Testis (tissue), 3 donors: ENCODE data around the gene PLB1. TPM values are rescaled to one million over a fixed set of nuclear protein-coding genes. Genes with fewer than 3 reads are reported as not detected.
A peak's percentile ranks its signal among the peaks of the same experiment; 100 is the strongest.

Experiments
- DNase-seq: peaks from one replicate; pipeline ENCODE4 v3.0.0-alpha.2; 2019
- H3K27ac ChIP-seq, 2 donors: fragments of 200-600 bp; sonication (generic); one replicate each; pipeline ENCODE4 v1.5.1; 2019
- H3K27me3 ChIP-seq: fragments of 200-600 bp; sonication (generic); one replicate; pipeline ENCODE4 v1.5.1; 2019
- H3K36me3 ChIP-seq: fragments of 200-600 bp; sonication (generic); one replicate; pipeline ENCODE4 v1.5.1; 2017; ENCODE audit warnings: low read depth; ENCODE audit errors: missing control alignments
- H3K4me1 ChIP-seq: fragments of 200-600 bp; sonication (generic); one replicate; pipeline ENCODE4 v1.5.1; 2019
- H3K4me3 ChIP-seq, 2 donors: fragments of 200-600 bp; sonication (generic); one replicate each; pipeline ENCODE4 v1.5.1; 2017 to 2019
- H3K9me3 ChIP-seq: fragments of 200-600 bp; sonication (generic); one replicate; pipeline ENCODE4 v1.5.1; 2017
- POLR2A ChIP-seq: fragments of 450-650 bp; IDR thresholded peaks from one replicate; pipeline ENCODE4 v1.6.1; 2017; ENCODE audit warnings: antibody characterized with exemption, mild to moderate bottlenecking, moderate library complexity
- WGBS, 2 donors: methylation state at CpG; one replicate each; pipeline ENCODE4 v1.1.5; 2018; 5-methylcytosine and 5-hydroxymethylcytosine counted together
- intact Hi-C: fragments of 100-400 bp; cut with DNase I; formaldehyde crosslinking; loops from one replicate; pipeline ENCODE4 v1.15.1; 2023; ENCODE audit warnings: low total_unique reads
- polyA plus RNA-seq: library from polyadenylated mRNA; stranded (reverse); fragments of 350-450 nt; fragmentation: Illumina TruSeq; extraction: RNeasy Lipid Tissue Mini Kit (QIAGEN cat#74804); gene quantifications from one replicate; pipeline ENCODE4 v1.2.3, GENCODE V29; 2014; ENCODE audit warnings: low read depth, low replicate concordance; ENCODE audit not compliant: insufficient read depth
- total RNA-seq, 2 donors: library from RNA; depleted of rRNA; stranded (reverse); fragments of >200 nt; gene quantifications; one replicate each; pipeline ENCODE4 v1.2.3, GENCODE V29; 2016
- TF ChIP-seq, protein P1 (sequence below), 3 experiments: fragments of 450-650 bp in 2 of 3; fragments of 200-600 bp in 1 of 3; sonication (generic) in 1 of 3; IDR thresholded peaks; one replicate each; pipeline ENCODE4 v1.5.1; 2016 to 2019; ENCODE audit warnings: antibody characterized with exemption in 3 of 3, mild to moderate bottlenecking in 2 of 3, moderate library complexity in 1 of 3

The PLB1 gene
- total and polyA plus RNA-seq, 3 donors from 2014 or later, result 7.6 to 10.9 (median 10.4) TPM

- peaks cover 6% of the 10 kb centered on the region for H3K4me1 ChIP-seq
- intact Hi-C loops, result loop anchor here (10.0 kb wide), 1 partner anchor 162 kb away; the partner anchor contains the start of gene PPP1CB
- no peak overlapping the region for H3K27ac ChIP-seq
- no peak for DNase-seq
- H3K4me3 ChIP-seq, result no peak overlapping the region
- TF ChIP-seq, protein P1, sequence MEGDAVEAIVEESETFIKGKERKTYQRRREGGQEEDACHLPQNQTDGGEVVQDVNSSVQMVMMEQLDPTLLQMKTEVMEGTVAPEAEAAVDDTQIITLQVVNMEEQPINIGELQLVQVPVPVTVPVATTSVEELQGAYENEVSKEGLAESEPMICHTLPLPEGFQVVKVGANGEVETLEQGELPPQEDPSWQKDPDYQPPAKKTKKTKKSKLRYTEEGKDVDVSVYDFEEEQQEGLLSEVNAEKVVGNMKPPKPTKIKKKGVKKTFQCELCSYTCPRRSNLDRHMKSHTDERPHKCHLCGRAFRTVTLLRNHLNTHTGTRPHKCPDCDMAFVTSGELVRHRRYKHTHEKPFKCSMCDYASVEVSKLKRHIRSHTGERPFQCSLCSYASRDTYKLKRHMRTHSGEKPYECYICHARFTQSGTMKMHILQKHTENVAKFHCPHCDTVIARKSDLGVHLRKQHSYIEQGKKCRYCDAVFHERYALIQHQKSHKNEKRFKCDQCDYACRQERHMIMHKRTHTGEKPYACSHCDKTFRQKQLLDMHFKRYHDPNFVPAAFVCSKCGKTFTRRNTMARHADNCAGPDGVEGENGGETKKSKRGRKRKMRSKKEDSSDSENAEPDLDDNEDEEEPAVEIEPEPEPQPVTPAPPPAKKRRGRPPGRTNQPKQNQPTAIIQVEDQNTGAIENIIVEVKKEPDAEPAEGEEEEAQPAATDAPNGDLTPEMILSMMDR (IDR thresholded peaks at IDR 0.05), result no peak
- no peak for TF ChIP-seq POLR2A
- 97 to 98% methylated on average over 3 of the region's 3 CpGs for WGBS, 2 donors
- H3K36me3 ChIP-seq, result no peaks in the 10 kb centered on the region
- no peaks in the 10 kb centered on the region for H3K9me3 ChIP-seq
- H3K27me3 ChIP-seq, result no peaks in the 10 kb centered on the region
These were observed 96.6 kb downstream of the PLB1 start for GRCh38 chr2:28592481-28592880.

DNA sequence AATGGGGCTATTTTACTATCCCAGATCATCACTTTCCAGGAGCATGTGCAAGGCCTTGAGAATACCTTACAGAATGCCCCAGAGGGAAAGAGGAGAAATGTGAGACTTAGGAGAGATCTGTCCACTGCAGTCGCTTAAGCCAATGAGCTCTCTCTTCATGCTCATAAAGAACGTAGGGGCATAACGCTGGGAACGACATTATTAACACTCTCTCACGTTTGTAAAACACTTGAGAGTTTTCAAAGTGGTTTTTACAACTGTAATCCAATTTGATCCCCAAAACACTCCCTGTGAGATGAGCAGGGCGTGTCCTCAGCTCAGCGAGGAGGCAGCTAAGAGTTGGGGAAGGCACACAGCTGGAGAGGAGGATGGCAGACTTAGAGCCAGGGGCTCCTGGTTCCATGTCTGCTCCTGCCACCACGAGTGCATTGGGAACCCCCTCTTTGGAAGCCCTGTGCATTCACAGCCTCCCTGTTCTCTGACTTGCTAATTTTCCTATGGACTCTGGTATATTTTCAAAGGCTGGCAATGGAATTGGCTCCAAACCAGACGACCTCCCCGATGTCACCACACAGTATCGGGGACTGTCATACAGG, 97.4 kb downstream of the PLB1 start:
- intact Hi-C loops, result loop anchor here (10.0 kb wide), 1 partner anchor 162 kb away; the partner anchor contains the start of gene PPP1CB
- DNase-seq, result no peak
- WGBS, 2 donors, result 84 to 85% methylated on average over 11 of the region's 11 CpGs
- Histone ChIP-seq H3K27me3 (no peaks in the 10 kb centered on the region), H3K27ac (no peak overlapping the region), H3K36me3 (no peaks in the 10 kb centered on the region), H3K4me3 (no peak overlapping the region), H3K4me1 (peaks cover 6% of the 10 kb centered on the region), H3K9me3 (no peaks in the 10 kb centered on the region)
- TF ChIP-seq, protein P1 (IDR thresholded peaks at IDR 0.05), result no peak
- no peak for TF ChIP-seq POLR2A

- peaks cover 6% of the 10 kb centered on the region for H3K4me1 ChIP-seq
- intact Hi-C loops, result loop anchor here (10.0 kb wide), 1 partner anchor 161 kb away; the partner anchor contains the start of gene PPP1CB
- WGBS, 2 donors, result 56 to 69% methylated on average over 9 of the region's 9 CpGs
- no peaks in the 10 kb centered on the region for H3K36me3 ChIP-seq
- H3K27ac ChIP-seq, result peak overlapping the region; percentile 48 to 87
- no peak for DNase-seq
- TF ChIP-seq, protein P1 (IDR thresholded peaks at IDR 0.05), result no peak
- no peak for TF ChIP-seq POLR2A
- H3K27me3 ChIP-seq, result no peaks in the 10 kb centered on the region
- no peaks in the 10 kb centered on the region for H3K9me3 ChIP-seq
- H3K4me3 ChIP-seq, result no peak overlapping the region
These were observed 98.1 kb downstream of the PLB1 start for GRCh38 chr2:28594000-28594331.

DNA sequence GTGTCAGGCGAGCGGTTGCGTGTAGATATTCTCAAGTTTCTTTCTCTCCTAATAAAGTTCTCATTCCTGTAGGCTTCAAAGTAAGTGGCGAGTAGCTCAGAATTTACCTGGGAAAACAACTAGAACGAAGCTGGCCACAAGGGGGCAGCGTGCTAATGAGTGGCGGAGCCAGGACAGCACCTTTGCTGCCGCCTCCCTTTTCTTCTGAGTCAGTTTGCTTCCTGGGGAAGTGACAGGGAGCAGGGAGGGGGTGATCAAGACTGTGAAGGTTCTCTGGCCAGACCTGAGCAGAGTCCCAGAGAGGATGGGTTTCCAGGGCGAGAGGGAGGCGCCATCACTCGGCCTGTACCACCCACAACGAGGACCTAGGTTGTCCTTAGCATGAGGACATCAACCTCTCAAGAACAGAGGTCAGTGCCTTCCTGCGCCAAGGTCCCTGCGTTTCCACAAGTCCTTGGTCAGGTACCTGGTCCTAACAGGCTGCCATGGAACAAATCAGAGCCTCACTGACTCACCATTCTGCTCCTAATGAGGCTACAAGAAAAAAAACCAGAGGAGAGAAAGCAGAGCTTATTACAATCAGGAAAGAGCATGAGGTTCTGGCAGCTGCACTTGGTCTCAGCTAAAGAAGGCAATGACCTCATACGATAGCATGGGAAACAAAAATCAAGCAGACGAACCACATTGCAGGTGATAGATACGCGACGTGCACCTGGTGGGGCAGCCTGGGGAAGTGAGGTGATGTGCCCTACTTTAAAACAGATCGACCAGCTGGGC, 98.7 kb downstream of the PLB1 start:
- WGBS, 2 donors, result 33 to 43% methylated on average over 20 of the region's 20 CpGs
- Histone ChIP-seq H3K9me3 (no peaks in the 10 kb centered on the region), H3K27ac (peak overlapping the region; percentile 48 to 87), H3K36me3 (no peaks in the 10 kb centered on the region), H3K4me3 (no peak overlapping the region), H3K27me3 (no peaks in the 10 kb centered on the region), H3K4me1 (peaks cover 6% of the 10 kb centered on the region)
- peak; percentile 96 for DNase-seq
- TF ChIP-seq, protein P1 (IDR thresholded peaks at IDR 0.05), result peak; percentile 88 to 96 (median 89)
- TF ChIP-seq POLR2A, result no peak
- intact Hi-C loops, result loop anchor here (10.0 kb wide), 1 partner anchor 160 kb away; the partner anchor contains the start of gene PPP1CB
